ENCODE measurements around the gene SPHK2.

GRCh38 chr19:48660852-48661710, 41.8 kb downstream of the SPHK2 start:
- TF ChIP-seq POLR2A (IDR thresholded peaks at IDR 0.05; ENCODE audit: low read length) (no peak), ZNF302 (CRISPR knock-in tag; IDR thresholded peaks at IDR 0.05) (no peak), HDAC2 (IDR thresholded peaks at IDR 0.05) (no peak), CTCF (IDR thresholded peaks at IDR 0.05) (no peak), ELK1 (IDR thresholded peaks at IDR 0.05; ENCODE audit: low read depth, low read length) (no peak), KDM1A (IDR thresholded peaks at IDR 0.05; ENCODE audit: low read depth) (no peak), REST (IDR thresholded peaks at IDR 0.05) (no peak)

Measured in A549 (cell line).